Activated T-cell treated with anti-CD3 and anti-CD28 coated beads for 24 hours (primary cell): Measurements from ENCODE around the gene RNF157.
"Not testable (repeated sequence)": the region's sequence is repeated elsewhere in the genome, so short reads cannot be mapped to it uniquely, and the experiment has no call there.

ENCODE experiments used
- DNase-seq: peaks from one replicate; pipeline ENCODE4 v3.0.0-alpha.2; 2020; ENCODE audit warnings: low read depth

The RNF157 gene

GRCh38 chr17:76254275-76254674 is 14.0 kb upstream of the RNF157 start:
- DNase-seq: no peak

- DNase-seq: no peak
Measured at GRCh38 chr17:76253841-76254240, 13.5 kb upstream of the RNF157 start.

GRCh38 chr17:76252967-76253766 is 12.9 kb upstream of the RNF157 start:
- DNase-seq: not testable (repeated sequence)

- no peak for DNase-seq
Measured at GRCh38 chr17:76252040-76252954, 12.0 kb upstream of the RNF157 start.

GRCh38 chr17:76251478-76252039 is 11.3 kb upstream of the RNF157 start:
- no peak for DNase-seq

GRCh38 chr17:76250141-76250540 is 9.8 kb upstream of the RNF157 start:
- no peak for DNase-seq

GRCh38 chr17:76248013-76248782 is 7.9 kb upstream of the RNF157 start:
- no peak for DNase-seq

GRCh38 chr17:76247304-76247703 is 7.0 kb upstream of the RNF157 start:
- DNase-seq: no peak

GRCh38 chr17:76246080-76247066 is 6.1 kb upstream of the RNF157 start:
- DNase-seq: peak; percentile 37

- not testable (repeated sequence) for DNase-seq
Measured at GRCh38 chr17:76244721-76245120, 4.4 kb upstream of the RNF157 start.

GRCh38 chr17:76243826-76244679 is 3.8 kb upstream of the RNF157 start:
- DNase-seq: no peak

- DNase-seq: no peak
Measured at GRCh38 chr17:76241691-76242255, 1.5 kb upstream of the RNF157 start.

- DNase-seq: no peak
Measured at GRCh38 chr17:76241204-76241538, 878 bp upstream of the RNF157 start.

- no peak for DNase-seq
Measured at GRCh38 chr17:76239538-76240274, 587 bp downstream of the RNF157 start.

GRCh38 chr17:76238847-76239537 is 1.3 kb downstream of the RNF157 start:
- no peak for DNase-seq

GRCh38 chr17:76237859-76238313 is 2.4 kb downstream of the RNF157 start:
- DNase-seq: no peak

- no peak for DNase-seq
Measured at GRCh38 chr17:76236603-76237002, 3.7 kb downstream of the RNF157 start.

- DNase-seq: no peak
Measured at GRCh38 chr17:76235883-76236282, 4.4 kb downstream of the RNF157 start.
